HG02885 (cell line): ENCODE measurements around the gene TGFBRAP1.
A peak's percentile ranks its signal among the peaks of the same experiment; 100 is the strongest.

Experiments used
- ATAC-seq: cut with Tn5 transposase; IDR thresholded peaks from one replicate; pipeline ENCODE4 v1.9.1; 2021; ENCODE audit warnings: mild to moderate bottlenecking; ENCODE audit not compliant: unreplicated experiment, poor library complexity

The TGFBRAP1 gene

GRCh38 chr2:105320651-105321215 is 8.8 kb downstream of the TGFBRAP1 start:
- no peak for ATAC-seq

- no peak for ATAC-seq
Observed at GRCh38 chr2:105317937-105318336, 11.6 kb downstream of the TGFBRAP1 start.

GRCh38 chr2:105315314-105315713 is 14.2 kb downstream of the TGFBRAP1 start:
- peak; percentile 72 for ATAC-seq

- peak; percentile 34 for ATAC-seq
Observed at GRCh38 chr2:105313877-105314276, 15.7 kb downstream of the TGFBRAP1 start.

GRCh38 chr2:105309147-105309545 is 20.4 kb downstream of the TGFBRAP1 start:
- ATAC-seq, result no peak

- no peak for ATAC-seq
Observed at GRCh38 chr2:105308382-105309146, 21.0 kb downstream of the TGFBRAP1 start.

GRCh38 chr2:105307962-105308361 is 21.6 kb downstream of the TGFBRAP1 start:
- no peak for ATAC-seq

GRCh38 chr2:105307550-105307949 is 22.0 kb downstream of the TGFBRAP1 start:
- no peak for ATAC-seq

- no peak for ATAC-seq
Observed at GRCh38 chr2:105307146-105307545, 22.4 kb downstream of the TGFBRAP1 start.

GRCh38 chr2:105301646-105302045 is 27.9 kb downstream of the TGFBRAP1 start:
- ATAC-seq, result peak; percentile 67

GRCh38 chr2:105299290-105299689 is 30.2 kb downstream of the TGFBRAP1 start:
- ATAC-seq, result no peak

- ATAC-seq, result no peak
Observed at GRCh38 chr2:105298017-105298416, 31.5 kb downstream of the TGFBRAP1 start.

- ATAC-seq, result no peak
Observed at GRCh38 chr2:105297216-105297615, 32.3 kb downstream of the TGFBRAP1 start.

- no peak for ATAC-seq
Observed at GRCh38 chr2:105296017-105296611, 33.4 kb downstream of the TGFBRAP1 start.

- peak; percentile 62 for ATAC-seq
Observed at GRCh38 chr2:105294844-105295481, 34.6 kb downstream of the TGFBRAP1 start.

- ATAC-seq, result no peak
Observed at GRCh38 chr2:105294046-105294445, 35.5 kb downstream of the TGFBRAP1 start.

- no peak for ATAC-seq
Observed at GRCh38 chr2:105291981-105292380, 37.6 kb downstream of the TGFBRAP1 start.

GRCh38 chr2:105290981-105291660 is 38.4 kb downstream of the TGFBRAP1 start:
- no peak for ATAC-seq

GRCh38 chr2:105288133-105288532 is 41.4 kb downstream of the TGFBRAP1 start:
- ATAC-seq, result no peak

- peak; percentile 57 for ATAC-seq
Observed at GRCh38 chr2:105287692-105288091, 41.8 kb downstream of the TGFBRAP1 start.

GRCh38 chr2:105283532-105283931 is 46.0 kb downstream of the TGFBRAP1 start:
- ATAC-seq, result no peak
